Right lobe of liver (tissue), 6 donors: ENCODE measurements around the gene SERPINB2. TPM values are rescaled to one million over a fixed set of nuclear protein-coding genes. Genes with fewer than 3 reads are reported as not detected.
A peak's percentile ranks its signal among the peaks of the same experiment; 100 is the strongest.

Source experiments
- ATAC-seq, 4 donors: fragments of 200-7000 bp; cut with Tn5 transposase; one replicate each; pipeline ENCODE4 v1.9.1; 2020; ENCODE audit warnings: mild to moderate bottlenecking in 4 of 4, moderate library complexity in 4 of 4
- DNase-seq, 3 donors: peaks; one replicate each; pipeline ENCODE4 v3.0.0-alpha.2; 2020
- H3K27ac ChIP-seq, 3 donors: fragments of 200-600 bp; one replicate each; pipeline ENCODE4 v1.8.0; 2022
- H3K27me3 ChIP-seq, 2 donors: fragments of 200-600 bp; one replicate each; pipeline ENCODE4 v1.8.0; 2022
- H3K36me3 ChIP-seq, 4 donors: fragments of 200-600 bp; sonication (generic) in 1 of 4; one replicate each; pipeline versions ENCODE4 v1.5.1 to v1.8.0; 2017 to 2022; ENCODE audit warnings: control low read depth in 1 of 4
- H3K4me1 ChIP-seq, 4 donors: fragments of 200-600 bp; sonication (generic) in 1 of 4; one replicate each; pipeline versions ENCODE4 v1.5.1 to v1.8.0; 2017 to 2022; ENCODE audit warnings: control low read depth in 1 of 4
- H3K4me3 ChIP-seq, 3 donors: fragments of 200-600 bp; one replicate each; pipeline ENCODE4 v1.8.0; 2022
- H3K9me3 ChIP-seq, 4 donors: fragments of 200-600 bp; sonication (generic) in 1 of 4; one replicate each; pipeline versions ENCODE4 v1.5.1 to v1.8.0; 2017 to 2022; ENCODE audit warnings: control low read depth in 1 of 4
- CTCF ChIP-seq, 4 donors: fragments of 200-600 bp in 3 of 4; fragments of 450-650 bp in 1 of 4; IDR thresholded peaks; one replicate each; pipeline versions ENCODE4 v1.5.1 to v1.8.0; 2016 to 2022; ENCODE audit warnings: antibody characterized with exemption in 4 of 4, mild to moderate bottlenecking in 2 of 4
- POLR2A ChIP-seq: fragments of 450-650 bp; IDR thresholded peaks from one replicate; pipeline ENCODE4 v1.6.1; 2017; ENCODE audit warnings: antibody characterized with exemption, mild to moderate bottlenecking
- WGBS: methylation state at CpG from one replicate; pipeline ENCODE4 v1.1.6; 2018; ENCODE audit warnings: low coverage, low lambda C conversion rate; ENCODE audit not compliant: insufficient coverage; ENCODE audit errors: missing lambda C conversion rate; 5-methylcytosine and 5-hydroxymethylcytosine counted together
- intact Hi-C, 2 donors: fragments of 100-400 bp; cut with DNase I; formaldehyde crosslinking; loops; one replicate each; pipeline versions ENCODE4 v1.11.2 to v1.14.1; 2022
- total RNA-seq, 6 experiments: library from RNA; depleted of rRNA in 2 of 6; stranded (reverse); fragments of >200 nt in 2 of 6; fragmentation: NEBNext Ultra II Directional in 3 of 6; extraction: Animal tissue kit (Norgen Biotek cat#: 25700) in 3 of 6; gene quantifications; one replicate each; pipeline versions ENCODE4 v1.1.0 to v1.2.4, GENCODE V29; 2016 to 2023
- donor health status: DM: no; HTN: yes; CAD: no.
- donor health status: DM: no; HTN: no; CAD: no.
- donor health status: DM: no; HTN: no; CAD: no.
- donor health status: DM: no; HTN: yes; CAD: no.
- donor health status: DM: no; HTN: yes; CAD: no.

Gene SERPINB2
- total RNA-seq, 6 experiments from 2014 or later, result not detected

GRCh38 chr18:63889626-63890025 lies 2.1 kb downstream of the SERPINB2 start:
- WGBS, result 66% methylated on average over 2 of the region's 2 CpGs

GRCh38 chr18:63890237-63890949 lies 2.9 kb downstream of the SERPINB2 start:
- no peak overlapping the region for H3K4me3 ChIP-seq
- TF ChIP-seq CTCF (IDR thresholded peaks at IDR 0.05) (no peak), POLR2A (no peak)
- intact Hi-C loops, result no loop called here
- no peak overlapping the region for H3K27ac ChIP-seq
- H3K27me3 ChIP-seq, result no peaks in the 10 kb centered on the region
- no peaks in the 10 kb centered on the region for H3K36me3 ChIP-seq
- H3K9me3 ChIP-seq, result no peaks in the 10 kb centered on the region
- no peaks in the 10 kb centered on the region for H3K4me1 ChIP-seq
- no peak for ATAC-seq
- 56% methylated on average over 6 of the region's 6 CpGs for WGBS
- DNase-seq, result no peak

More at GRCh38 chr18:63889626-63890025, 2.1 kb downstream of the SERPINB2 start:
- Histone ChIP-seq H3K4me3 (no peak overlapping the region), H3K4me1 (no peaks in the 10 kb centered on the region), H3K27me3 (no peaks in the 10 kb centered on the region), H3K36me3 (no peaks in the 10 kb centered on the region), H3K27ac (no peak overlapping the region), H3K9me3 (no peaks in the 10 kb centered on the region)
- intact Hi-C loops, result no loop called here
- DNase-seq (no peak), ATAC-seq (no peak)
- TF ChIP-seq POLR2A (no peak), CTCF (IDR thresholded peaks at IDR 0.05) (no peak)

- no peaks in the 10 kb centered on the region for H3K27me3 ChIP-seq
- H3K9me3 ChIP-seq, result no peaks in the 10 kb centered on the region
- H3K27ac ChIP-seq, result no peak overlapping the region
- H3K36me3 ChIP-seq, result no peaks in the 10 kb centered on the region
- TF ChIP-seq CTCF (IDR thresholded peaks at IDR 0.05) (peak in 1 of 4 donors; percentile 16), POLR2A (no peak)
- H3K4me3 ChIP-seq, result no peak overlapping the region
- 49% methylated on average over 5 of the region's 5 CpGs for WGBS
- no peak for DNase-seq
- H3K4me1 ChIP-seq, result no peaks in the 10 kb centered on the region
- intact Hi-C loops, result no loop called here
- ATAC-seq, result peak in 1 of 4 donors; percentile 45
Measured at GRCh38 chr18:63890950-63891304, 3.4 kb downstream of the SERPINB2 start.

GRCh38 chr18:63892566-63892965 lies 5.1 kb downstream of the SERPINB2 start:
- intact Hi-C loops, result no loop called here
- 73% methylated on average over 4 of the region's 4 CpGs for WGBS
- Histone ChIP-seq H3K4me1 (no peaks in the 10 kb centered on the region), H3K27ac (no peak overlapping the region), H3K4me3 (no peak overlapping the region), H3K36me3 (no peaks in the 10 kb centered on the region), H3K9me3 (no peaks in the 10 kb centered on the region), H3K27me3 (no peaks in the 10 kb centered on the region)
- no peak for DNase-seq
- ATAC-seq, result no peak
- TF ChIP-seq CTCF (IDR thresholded peaks at IDR 0.05) (no peak), POLR2A (no peak)
